Testis (tissue), 3 donors: ENCODE measurements around the gene FMO3. TPM values are rescaled to one million over a fixed set of nuclear protein-coding genes. Genes with fewer than 3 reads are reported as not detected.

Experiments
- DNase-seq: peaks from one replicate; pipeline ENCODE4 v3.0.0-alpha.2; 2019
- H3K27ac ChIP-seq, 2 donors: fragments of 200-600 bp; sonication (generic); one replicate each; pipeline ENCODE4 v1.5.1; 2019
- H3K27me3 ChIP-seq: fragments of 200-600 bp; sonication (generic); one replicate; pipeline ENCODE4 v1.5.1; 2019
- H3K36me3 ChIP-seq: fragments of 200-600 bp; sonication (generic); one replicate; pipeline ENCODE4 v1.5.1; 2017; ENCODE audit warnings: low read depth; ENCODE audit errors: missing control alignments
- H3K4me1 ChIP-seq: fragments of 200-600 bp; sonication (generic); one replicate; pipeline ENCODE4 v1.5.1; 2019
- H3K4me3 ChIP-seq, 2 donors: fragments of 200-600 bp; sonication (generic); one replicate each; pipeline ENCODE4 v1.5.1; 2017 to 2019
- H3K9me3 ChIP-seq: fragments of 200-600 bp; sonication (generic); one replicate; pipeline ENCODE4 v1.5.1; 2017
- POLR2A ChIP-seq: fragments of 450-650 bp; IDR thresholded peaks from one replicate; pipeline ENCODE4 v1.6.1; 2017; ENCODE audit warnings: antibody characterized with exemption, mild to moderate bottlenecking, moderate library complexity
- WGBS, 2 donors: methylation state at CpG; one replicate each; pipeline ENCODE4 v1.1.5; 2018; 5-methylcytosine and 5-hydroxymethylcytosine counted together
- intact Hi-C: fragments of 100-400 bp; cut with DNase I; formaldehyde crosslinking; loops from one replicate; pipeline ENCODE4 v1.15.1; 2023; ENCODE audit warnings: low total_unique reads
- polyA plus RNA-seq: library from polyadenylated mRNA; stranded (reverse); fragments of 350-450 nt; fragmentation: Illumina TruSeq; extraction: RNeasy Lipid Tissue Mini Kit (QIAGEN cat#74804); gene quantifications from one replicate; pipeline ENCODE4 v1.2.3, GENCODE V29; 2014; ENCODE audit warnings: low read depth, low replicate concordance; ENCODE audit not compliant: insufficient read depth
- total RNA-seq, 2 donors: library from RNA; depleted of rRNA; stranded (reverse); fragments of >200 nt; gene quantifications; one replicate each; pipeline ENCODE4 v1.2.3, GENCODE V29; 2016
- TF ChIP-seq, protein P1 (sequence below), 3 experiments: fragments of 450-650 bp in 2 of 3; fragments of 200-600 bp in 1 of 3; sonication (generic) in 1 of 3; IDR thresholded peaks; one replicate each; pipeline ENCODE4 v1.5.1; 2016 to 2019; ENCODE audit warnings: antibody characterized with exemption in 3 of 3, mild to moderate bottlenecking in 2 of 3, moderate library complexity in 1 of 3

FMO3 gene
- total and polyA plus RNA-seq, 3 donors from 2014 or later, result 0.50 to 2.4 (median 0.92) TPM

DNA sequence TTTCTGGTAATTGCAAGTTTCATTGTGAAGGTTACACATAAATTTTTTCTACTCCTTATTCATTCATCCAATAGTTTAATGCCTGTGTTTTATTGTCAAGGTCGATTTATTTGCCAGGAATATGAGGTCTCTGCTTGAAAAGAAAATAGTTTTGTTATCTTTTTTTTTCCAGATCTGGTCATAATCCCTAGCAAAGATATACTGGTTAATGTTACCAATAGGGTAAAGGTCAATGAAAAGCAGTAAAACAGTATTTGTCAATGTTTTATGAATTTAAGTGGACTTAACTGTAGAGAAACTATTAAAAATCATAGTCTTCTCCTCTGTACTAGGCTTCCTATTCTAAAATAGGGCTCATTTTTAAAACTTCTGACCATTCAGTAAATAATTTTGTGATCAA lies 8.1 kb upstream of the FMO3 start:
- TF ChIP-seq, protein P1, sequence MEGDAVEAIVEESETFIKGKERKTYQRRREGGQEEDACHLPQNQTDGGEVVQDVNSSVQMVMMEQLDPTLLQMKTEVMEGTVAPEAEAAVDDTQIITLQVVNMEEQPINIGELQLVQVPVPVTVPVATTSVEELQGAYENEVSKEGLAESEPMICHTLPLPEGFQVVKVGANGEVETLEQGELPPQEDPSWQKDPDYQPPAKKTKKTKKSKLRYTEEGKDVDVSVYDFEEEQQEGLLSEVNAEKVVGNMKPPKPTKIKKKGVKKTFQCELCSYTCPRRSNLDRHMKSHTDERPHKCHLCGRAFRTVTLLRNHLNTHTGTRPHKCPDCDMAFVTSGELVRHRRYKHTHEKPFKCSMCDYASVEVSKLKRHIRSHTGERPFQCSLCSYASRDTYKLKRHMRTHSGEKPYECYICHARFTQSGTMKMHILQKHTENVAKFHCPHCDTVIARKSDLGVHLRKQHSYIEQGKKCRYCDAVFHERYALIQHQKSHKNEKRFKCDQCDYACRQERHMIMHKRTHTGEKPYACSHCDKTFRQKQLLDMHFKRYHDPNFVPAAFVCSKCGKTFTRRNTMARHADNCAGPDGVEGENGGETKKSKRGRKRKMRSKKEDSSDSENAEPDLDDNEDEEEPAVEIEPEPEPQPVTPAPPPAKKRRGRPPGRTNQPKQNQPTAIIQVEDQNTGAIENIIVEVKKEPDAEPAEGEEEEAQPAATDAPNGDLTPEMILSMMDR (IDR thresholded peaks at IDR 0.05), result no peak
- TF ChIP-seq POLR2A, result no peak
- no peak overlapping the region for H3K4me3 ChIP-seq
- 26 to 39% methylated on average over 1 of the region's 1 CpG for WGBS, 2 donors
- H3K9me3 ChIP-seq, result no peaks in the 10 kb centered on the region
- intact Hi-C loops, result loop anchor here (10.0 kb wide), 1 partner anchor 142 kb away; no protein-coding TSS in a partner anchor
- DNase-seq, result no peak
- H3K27me3 ChIP-seq, result no peaks in the 10 kb centered on the region
- no peaks in the 10 kb centered on the region for H3K4me1 ChIP-seq
- no peak overlapping the region for H3K27ac ChIP-seq
- no peaks in the 10 kb centered on the region for H3K36me3 ChIP-seq

DNA sequence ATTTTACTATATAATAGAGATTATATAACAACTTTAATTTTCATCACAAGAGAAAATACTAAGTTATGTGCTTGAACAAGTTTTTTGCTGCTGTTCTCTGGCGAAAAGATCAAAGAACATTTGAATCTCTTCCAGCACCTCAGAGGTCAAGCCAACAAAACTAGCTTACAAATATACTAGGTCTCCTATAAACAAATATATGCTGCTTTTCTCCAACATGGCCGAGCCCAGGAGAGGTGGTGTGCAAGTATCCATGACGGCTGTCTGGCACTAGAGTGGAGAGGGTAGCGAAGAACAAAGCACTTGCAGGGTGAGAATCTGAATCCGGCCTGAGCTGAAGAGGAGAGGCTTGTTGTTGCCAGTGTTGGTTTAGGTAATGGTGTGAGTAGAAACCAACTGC lies 7.5 kb upstream of the FMO3 start:
- no peak overlapping the region for H3K27ac ChIP-seq
- WGBS, 2 donors, result 81 to 82% methylated on average over 5 of the region's 5 CpGs
- DNase-seq, result no peak
- H3K27me3 ChIP-seq, result no peaks in the 10 kb centered on the region
- intact Hi-C loops, result loop anchor here (10.0 kb wide), 1 partner anchor 142 kb away; no protein-coding TSS in a partner anchor
- H3K4me1 ChIP-seq, result no peaks in the 10 kb centered on the region
- H3K36me3 ChIP-seq, result no peaks in the 10 kb centered on the region
- no peak overlapping the region for H3K4me3 ChIP-seq
- no peaks in the 10 kb centered on the region for H3K9me3 ChIP-seq
- no peak for TF ChIP-seq POLR2A
- TF ChIP-seq, protein P1 (IDR thresholded peaks at IDR 0.05), result no peak

DNA sequence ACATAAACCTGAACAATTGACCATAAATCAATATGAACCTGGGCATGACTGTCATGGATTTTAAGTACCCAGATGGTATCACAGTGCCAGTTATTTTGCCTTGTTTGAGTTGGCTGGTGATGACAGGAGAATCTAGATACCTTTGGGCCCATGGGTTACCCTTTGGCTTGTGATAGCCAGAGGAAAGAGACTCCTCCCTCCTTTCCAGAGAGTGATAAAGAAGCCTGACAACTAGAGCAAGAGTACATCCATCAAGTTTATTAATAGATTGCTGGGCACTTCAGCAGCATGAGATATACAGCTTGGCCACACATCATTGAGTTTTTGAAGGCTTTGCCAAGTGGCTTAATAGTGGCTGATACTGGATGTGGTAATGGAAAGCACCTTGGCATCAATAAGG lies 6.6 kb upstream of the FMO3 start:
- no peak for DNase-seq
- Histone ChIP-seq H3K9me3 (no peaks in the 10 kb centered on the region), H3K4me3 (no peak overlapping the region), H3K4me1 (no peaks in the 10 kb centered on the region), H3K27me3 (no peaks in the 10 kb centered on the region), H3K36me3 (no peaks in the 10 kb centered on the region), H3K27ac (no peak overlapping the region)
- intact Hi-C loops, result loop anchor here (10.0 kb wide), 1 partner anchor 141 kb away; no protein-coding TSS in a partner anchor
- TF ChIP-seq, protein P1 (IDR thresholded peaks at IDR 0.05), result no peak
- no peak for TF ChIP-seq POLR2A

DNA sequence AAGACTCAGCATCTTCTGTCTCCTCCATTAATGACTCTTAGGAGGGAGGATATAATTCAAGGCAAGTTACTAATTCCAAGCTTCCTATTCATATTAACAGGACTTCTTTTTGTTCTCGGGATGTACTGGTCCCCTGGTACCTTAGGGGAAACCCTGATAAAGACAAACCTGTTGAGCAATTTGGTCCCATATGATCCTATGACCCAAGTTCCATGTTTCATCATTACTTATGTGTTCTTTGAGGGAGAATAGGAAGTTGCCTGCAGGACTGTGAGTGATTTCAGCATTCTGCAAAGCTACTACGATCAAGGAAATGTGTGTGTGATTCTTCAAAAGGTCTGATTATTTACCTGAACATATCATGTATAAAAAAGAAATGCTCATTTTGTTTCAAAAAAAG lies 5.8 kb upstream of the FMO3 start:
- H3K4me1 ChIP-seq, result no peaks in the 10 kb centered on the region
- WGBS, 2 donors, result 76 to 84% methylated on average over 2 of the region's 2 CpGs
- no peaks in the 10 kb centered on the region for H3K9me3 ChIP-seq
- H3K36me3 ChIP-seq, result no peaks in the 10 kb centered on the region
- intact Hi-C loops, result loop anchor here (10.0 kb wide), 1 partner anchor 140 kb away; no protein-coding TSS in a partner anchor
- no peak for TF ChIP-seq POLR2A
- TF ChIP-seq, protein P1 (IDR thresholded peaks at IDR 0.05), result no peak
- no peak overlapping the region for H3K4me3 ChIP-seq
- no peak for DNase-seq
- no peak overlapping the region for H3K27ac ChIP-seq
- H3K27me3 ChIP-seq, result no peaks in the 10 kb centered on the region

DNA sequence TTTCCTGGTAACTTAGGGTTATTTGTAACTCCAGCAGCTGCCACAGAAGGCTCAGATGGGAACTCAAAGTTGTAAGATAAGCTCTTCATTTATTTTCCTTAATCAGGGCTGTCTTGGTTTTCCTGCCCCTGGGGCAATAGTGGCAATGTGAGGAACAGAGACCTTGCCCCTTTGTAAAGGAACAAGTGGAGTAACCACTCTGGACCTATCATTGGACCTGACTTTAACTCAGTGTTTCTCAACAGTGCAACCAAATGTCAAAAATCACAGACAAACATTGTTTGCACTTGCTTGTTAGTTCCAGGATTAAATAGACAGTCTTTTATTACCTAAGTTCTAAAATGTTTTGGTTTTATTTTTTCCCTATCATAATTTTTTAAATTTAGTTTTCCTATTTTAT lies 2.8 kb upstream of the FMO3 start:
- H3K27ac ChIP-seq, result no peak overlapping the region
- H3K27me3 ChIP-seq, result no peaks in the 10 kb centered on the region
- H3K36me3 ChIP-seq, result no peaks in the 10 kb centered on the region
- intact Hi-C loops, result loop anchor here (10.0 kb wide), 1 partner anchor 137 kb away; no protein-coding TSS in a partner anchor
- no peak for DNase-seq
- H3K9me3 ChIP-seq, result no peaks in the 10 kb centered on the region
- TF ChIP-seq, protein P1 (IDR thresholded peaks at IDR 0.05), result no peak
- no peaks in the 10 kb centered on the region for H3K4me1 ChIP-seq
- H3K4me3 ChIP-seq, result no peak overlapping the region
